ENCODE results near the gene AGBL2. TPM values are rescaled to one million over a fixed set of nuclear protein-coding genes. Genes with fewer than 3 reads are reported as not detected.

Gene AGBL2
- total and polyA plus RNA-seq, 9 of the 15 experiments (the other 6 are each of a cell fraction or from before 2014, with no cell fraction given) = 0.57 to 6.5 (median 1.3) TPM

DNA sequence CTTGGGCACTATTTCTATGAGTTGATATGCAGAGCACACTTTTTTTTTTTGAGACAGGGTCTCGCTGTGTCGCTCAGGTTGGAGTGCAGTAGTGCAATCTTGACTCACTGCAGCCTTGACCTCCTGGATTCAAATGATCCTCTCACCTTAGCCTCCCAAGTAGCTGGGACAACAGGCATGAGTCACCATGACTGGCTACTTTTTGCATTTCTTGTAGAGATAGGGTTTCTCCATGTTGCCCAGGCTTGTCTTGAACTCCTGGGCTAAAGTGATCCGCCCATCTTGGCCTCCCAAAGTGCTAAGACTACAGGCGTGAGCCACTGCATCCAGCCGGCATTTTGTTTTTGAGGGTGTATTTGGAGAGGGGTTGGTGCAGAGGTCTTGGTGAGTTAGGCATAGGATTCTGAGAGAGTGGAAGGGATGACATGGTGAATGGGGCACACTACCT, 42.9 kb downstream of the AGBL2 start (continued):
- peak; percentile 67; the same call in 1 of the 2 replicates for TF ChIP-seq NFE2L1 (tag; IDR thresholded peaks at IDR 0.05; ENCODE audit: borderline replicate concordance, low read depth)
- no peak for TF ChIP-seq ZBED1 (IDR thresholded peaks at IDR 0.05)
- TF ChIP-seq NR1H2 (CRISPR knock-in tag; IDR thresholded peaks at IDR 0.05) = no peak
- no peak for TF ChIP-seq TFAM (CRISPR knock-in tag; conservative IDR thresholded peaks at IDR 0.05)
- no peak for TF ChIP-seq MAZ (CRISPR knock-in tag; conservative IDR thresholded peaks at IDR 0.05 in 1 of 2, IDR thresholded peaks at IDR 0.05 in 1 of 2)
- no peak for TF ChIP-seq DIDO1 (tag; IDR thresholded peaks at IDR 0.05; ENCODE audit: low read depth)
- 0 out of 2 replicates have a peak, but pooled peaks have one; percentile 36 for TF ChIP-seq HLTF (IDR thresholded peaks at IDR 0.05)
- TF ChIP-seq, protein P1, sequence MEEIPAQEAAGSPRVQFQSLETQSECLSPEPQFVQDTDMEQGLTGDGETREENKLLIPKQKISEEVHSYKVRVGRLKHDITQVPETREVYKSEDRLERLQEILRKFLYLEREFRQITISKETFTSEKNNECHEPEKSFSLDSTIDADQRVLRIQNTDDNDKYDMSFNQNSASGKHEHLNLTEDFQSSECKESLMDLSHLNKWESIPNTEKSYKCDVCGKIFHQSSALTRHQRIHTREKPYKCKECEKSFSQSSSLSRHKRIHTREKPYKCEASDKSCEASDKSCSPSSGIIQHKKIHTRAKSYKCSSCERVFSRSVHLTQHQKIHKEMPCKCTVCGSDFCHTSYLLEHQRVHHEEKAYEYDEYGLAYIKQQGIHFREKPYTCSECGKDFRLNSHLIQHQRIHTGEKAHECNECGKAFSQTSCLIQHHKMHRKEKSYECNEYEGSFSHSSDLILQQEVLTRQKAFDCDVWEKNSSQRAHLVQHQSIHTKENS (CRISPR knock-in tag; IDR thresholded peaks at IDR 0.05) = no peak
- no peak for TF ChIP-seq PCBP2 (IDR thresholded peaks at IDR 0.05; ENCODE audit: low read depth, low read length, poor library complexity, severe bottlenecking)
- no peak for TF ChIP-seq HBP1 (CRISPR knock-in tag; IDR thresholded peaks at IDR 0.05)
- TF ChIP-seq, protein P2, sequence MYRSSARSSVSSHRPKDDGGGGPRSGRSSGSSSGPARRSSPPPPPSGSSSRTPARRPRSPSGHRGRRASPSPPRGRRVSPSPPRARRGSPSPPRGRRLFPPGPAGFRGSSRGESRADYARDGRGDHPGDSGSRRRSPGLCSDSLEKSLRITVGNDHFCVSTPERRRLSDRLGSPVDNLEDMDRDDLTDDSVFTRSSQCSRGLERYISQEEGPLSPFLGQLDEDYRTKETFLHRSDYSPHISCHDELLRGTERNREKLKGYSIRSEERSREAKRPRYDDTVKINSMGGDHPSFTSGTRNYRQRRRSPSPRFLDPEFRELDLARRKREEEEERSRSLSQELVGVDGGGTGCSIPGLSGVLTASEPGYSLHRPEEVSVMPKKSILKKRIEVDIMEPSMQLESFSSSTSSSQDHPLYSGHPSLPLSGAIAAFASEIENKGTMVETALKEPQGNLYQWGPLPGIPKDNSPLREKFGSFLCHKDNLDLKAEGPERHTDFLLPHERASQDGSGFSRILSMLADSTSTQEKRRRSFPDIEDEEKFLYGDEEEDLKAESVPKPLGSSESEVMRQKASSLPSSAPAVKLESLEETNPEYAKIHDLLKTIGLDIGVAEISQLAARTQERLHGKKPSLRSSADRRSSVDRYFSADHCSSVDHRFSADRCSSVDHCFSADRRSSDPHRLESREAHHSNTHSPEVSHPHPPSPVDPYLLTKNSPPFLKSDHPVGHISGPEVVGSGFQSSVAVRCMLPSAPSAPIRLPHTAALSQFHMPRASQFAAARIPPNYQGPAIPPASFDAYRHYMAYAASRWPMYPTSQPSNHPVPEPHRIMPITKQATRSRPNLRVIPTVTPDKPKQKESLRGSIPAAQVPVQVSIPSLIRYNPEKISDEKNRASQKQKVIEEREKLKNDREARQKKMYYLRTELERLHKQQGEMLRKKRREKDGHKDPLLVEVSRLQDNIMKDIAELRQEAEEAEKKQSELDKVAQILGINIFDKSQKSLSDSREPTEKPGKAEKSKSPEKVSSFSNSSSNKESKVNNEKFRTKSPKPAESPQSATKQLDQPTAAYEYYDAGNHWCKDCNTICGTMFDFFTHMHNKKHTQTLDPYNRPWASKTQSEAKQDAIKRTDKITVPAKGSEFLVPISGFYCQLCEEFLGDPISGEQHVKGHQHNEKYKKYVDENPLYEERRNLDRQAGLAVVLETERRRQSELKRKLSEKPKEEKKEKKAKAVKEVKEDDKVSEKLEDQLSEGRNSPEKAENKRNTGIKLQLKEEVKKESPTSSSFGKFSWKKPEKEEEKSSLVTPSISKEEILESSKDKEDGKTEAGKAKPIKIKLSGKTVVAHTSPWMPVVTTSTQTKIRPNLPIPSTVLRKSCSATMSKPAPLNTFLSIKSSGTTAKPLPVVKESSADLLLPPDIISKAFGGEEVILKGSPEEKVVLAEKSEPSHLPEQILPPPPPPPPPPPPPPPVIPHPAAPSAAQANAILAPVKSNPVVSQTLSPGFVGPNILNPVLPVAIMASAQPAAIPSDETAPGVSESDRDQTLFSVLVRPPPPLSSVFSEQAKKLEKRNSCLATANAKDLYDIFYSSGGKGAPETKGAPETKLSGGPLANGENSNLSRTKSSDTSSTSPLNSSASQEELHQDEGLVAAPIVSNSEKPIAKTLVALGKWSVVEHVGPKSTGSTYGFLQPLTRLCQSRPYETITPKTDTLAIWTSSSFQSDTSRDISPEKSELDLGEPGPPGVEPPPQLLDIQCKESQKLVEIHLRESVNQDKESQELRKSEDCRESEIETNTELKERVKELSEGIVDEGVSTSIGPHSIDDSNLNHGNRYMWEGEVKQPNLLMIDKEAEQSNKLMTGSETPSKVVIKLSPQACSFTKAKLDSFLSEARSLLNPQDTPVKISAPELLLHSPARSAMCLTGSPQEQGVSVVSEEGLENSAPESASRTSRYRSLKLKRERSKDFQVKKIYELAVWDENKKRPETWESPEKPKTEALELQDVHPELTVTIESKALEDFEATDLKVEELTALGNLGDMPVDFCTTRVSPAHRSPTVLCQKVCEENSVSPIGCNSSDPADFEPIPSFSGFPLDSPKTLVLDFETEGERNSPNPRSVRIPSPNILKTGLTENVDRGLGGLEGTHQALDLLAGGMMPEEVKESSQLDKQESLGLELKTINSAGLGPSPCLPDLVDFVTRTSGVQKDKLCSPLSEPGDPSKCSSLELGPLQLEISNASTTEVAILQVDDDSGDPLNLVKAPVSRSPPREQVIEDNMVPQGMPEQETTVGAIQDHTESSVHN (IDR thresholded peaks at IDR 0.05; ENCODE audit: borderline replicate concordance in 1 of 2, low read depth in 1 of 2) = no peak
- no peak for TF ChIP-seq HMG20A (CRISPR knock-in tag; conservative IDR thresholded peaks at IDR 0.05)
- no peak for TF ChIP-seq ZBTB12 (CRISPR knock-in tag; IDR thresholded peaks at IDR 0.05)

Measured in K562 (cell line).